Pancreas (tissue), 10 donors: ENCODE data around the gene C3orf38. TPM values are rescaled to one million over a fixed set of nuclear protein-coding genes. Genes with fewer than 3 reads are reported as not detected.

Experiments used
- ATAC-seq, 4 donors: fragments of 200-7000 bp; cut with Tn5 transposase; one replicate each; pipeline versions ENCODE4 v1.8.0 to v1.9.1; 2020; ENCODE audit warnings: mild to moderate bottlenecking in 4 of 4, moderate library complexity in 4 of 4
- DNase-seq, 6 donors: peaks; one replicate each; pipeline ENCODE4 v3.0.0-alpha.2; 2020
- FAIRE-seq: peaks from 2 replicates; lab custom pipeline; 2012; peaks lifted over from hg19 to GRCh38; lab: Jason Lieb, UNC
- H3K27ac ChIP-seq, 4 donors: fragments of 200-600 bp; sonication (generic); 1 replicate in 3 of 4; 2 replicates in 1 of 4; pipeline versions ENCODE4 v1.5.0 to v1.8.0; 2020
- H3K27me3 ChIP-seq, 4 donors: fragments of 200-600 bp; one replicate each; pipeline ENCODE4 v1.8.0; 2021
- H3K36me3 ChIP-seq, 3 donors: fragments of 200-600 bp; sonication (generic) in 1 of 3; one replicate each; pipeline versions ENCODE4 v1.5.0 to v1.8.0; 2020 to 2021
- H3K4me1 ChIP-seq, 3 donors: fragments of 200-600 bp; one replicate each; pipeline ENCODE4 v1.8.0; 2021
- H3K4me3 ChIP-seq, 4 donors: fragments of 200-600 bp; sonication (generic) in 2 of 4; one replicate each; pipeline versions ENCODE4 v1.5.0 to v1.8.0; 2020 to 2021
- H3K9me3 ChIP-seq, 4 donors: fragments of 200-600 bp; one replicate each; pipeline ENCODE4 v1.8.0; 2021
- WGBS, 2 donors: extraction: QIAGEN DNeasy Blood & Tissue Kit; methylation state at CpG; one replicate each; pipeline ENCODE4 v1.1.7; 2013; 5-methylcytosine and 5-hydroxymethylcytosine counted together
- intact Hi-C, 3 donors: fragments of 100-400 bp; cut with DNase I; formaldehyde crosslinking; loops; one replicate each; pipeline versions ENCODE4 v1.11.1 to v1.14.2; 2022
- polyA plus RNA-seq, 2 donors: library from polyadenylated mRNA; stranded (reverse); fragments of 200-250 nt; gene quantifications; one replicate each; pipeline ENCODE4 v1.2.3, GENCODE V29; 2013
- total RNA-seq, 6 donors: library from RNA; stranded (reverse); fragmentation: NEBNext Ultra II Directional in 4 of 6; extraction: Animal tissue kit (Norgen Biotek cat#: 25700) in 4 of 6; gene quantifications; one replicate each; pipeline versions ENCODE4 v1.2.1 to v1.2.4, GENCODE V29; 2021 to 2023
- TF ChIP-seq, protein P1 (sequence below), 4 donors: fragments of 200-600 bp; sonication (generic) in 3 of 4; IDR thresholded peaks; one replicate each; pipeline versions ENCODE4 v1.5.0 to v1.8.0; 2021; ENCODE audit warnings: antibody characterized with exemption in 4 of 4
- donor health status: healthy with polysubstance abuse.
- donor health status: DM: no; HTN: no; CAD: no; lungs with moderate emphysema.
- donor health status: DM: no; HTN: no; CAD: no.
- donor health status: control.
- donor health status: control.
- donor health status: Bipolar disorder and iron deficiency.
- donor health status: DM: yes; HTN: yes; CAD: no.
- donor health status: DM: no; HTN: no; CAD: no.
- donor health status: DM: no; HTN: no; CAD: no.
- donor health status: DM: yes; HTN: yes; CAD: no.

Gene C3orf38
- total and polyA plus RNA-seq, 8 donors: 2.7 to 11.6 (median 6.9) TPM

DNA sequence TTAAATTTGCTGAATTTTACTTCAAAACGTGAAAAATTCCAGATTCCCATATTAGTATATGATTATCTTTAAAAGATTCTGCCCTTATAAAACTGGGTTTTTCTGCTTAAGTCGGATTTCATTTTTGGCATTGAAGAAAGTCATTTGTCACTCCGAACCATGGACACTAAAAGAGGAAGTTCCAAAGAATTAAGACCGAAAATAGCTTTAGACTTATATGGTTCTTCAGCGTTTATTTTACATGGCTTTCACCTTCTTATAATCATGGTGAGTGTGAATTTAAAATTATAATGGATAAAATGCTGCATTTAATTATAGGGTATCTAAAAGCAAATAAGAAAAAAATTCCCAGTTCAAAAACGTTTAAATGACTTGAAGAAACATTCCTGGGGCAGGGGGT, 1.0 kb downstream of the C3orf38 start:
- Histone ChIP-seq H3K27me3 (no peaks in the 10 kb centered on the region), H3K9me3 (no peaks in the 10 kb centered on the region), H3K27ac (peak overlapping the region in 2 of 4 donors; percentile 97), H3K4me1 (peaks cover 3 to 17% (median 10%) of the 10 kb centered on the region in 3 donors), H3K36me3 (peaks cover 0 to 22% (median 5%) of the 10 kb centered on the region in 3 donors), H3K4me3 (peak overlapping the region; percentile 70 to 83 (median 74))
- DNase-seq (no peak), ATAC-seq (no peak), FAIRE-seq (no peak)
- intact Hi-C loops: no loop called here
- TF ChIP-seq, protein P1, sequence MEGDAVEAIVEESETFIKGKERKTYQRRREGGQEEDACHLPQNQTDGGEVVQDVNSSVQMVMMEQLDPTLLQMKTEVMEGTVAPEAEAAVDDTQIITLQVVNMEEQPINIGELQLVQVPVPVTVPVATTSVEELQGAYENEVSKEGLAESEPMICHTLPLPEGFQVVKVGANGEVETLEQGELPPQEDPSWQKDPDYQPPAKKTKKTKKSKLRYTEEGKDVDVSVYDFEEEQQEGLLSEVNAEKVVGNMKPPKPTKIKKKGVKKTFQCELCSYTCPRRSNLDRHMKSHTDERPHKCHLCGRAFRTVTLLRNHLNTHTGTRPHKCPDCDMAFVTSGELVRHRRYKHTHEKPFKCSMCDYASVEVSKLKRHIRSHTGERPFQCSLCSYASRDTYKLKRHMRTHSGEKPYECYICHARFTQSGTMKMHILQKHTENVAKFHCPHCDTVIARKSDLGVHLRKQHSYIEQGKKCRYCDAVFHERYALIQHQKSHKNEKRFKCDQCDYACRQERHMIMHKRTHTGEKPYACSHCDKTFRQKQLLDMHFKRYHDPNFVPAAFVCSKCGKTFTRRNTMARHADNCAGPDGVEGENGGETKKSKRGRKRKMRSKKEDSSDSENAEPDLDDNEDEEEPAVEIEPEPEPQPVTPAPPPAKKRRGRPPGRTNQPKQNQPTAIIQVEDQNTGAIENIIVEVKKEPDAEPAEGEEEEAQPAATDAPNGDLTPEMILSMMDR (IDR thresholded peaks at IDR 0.05): no peak
- WGBS, 2 donors: 2 to 3% methylated on average over 6 of the region's 6 CpGs

DNA sequence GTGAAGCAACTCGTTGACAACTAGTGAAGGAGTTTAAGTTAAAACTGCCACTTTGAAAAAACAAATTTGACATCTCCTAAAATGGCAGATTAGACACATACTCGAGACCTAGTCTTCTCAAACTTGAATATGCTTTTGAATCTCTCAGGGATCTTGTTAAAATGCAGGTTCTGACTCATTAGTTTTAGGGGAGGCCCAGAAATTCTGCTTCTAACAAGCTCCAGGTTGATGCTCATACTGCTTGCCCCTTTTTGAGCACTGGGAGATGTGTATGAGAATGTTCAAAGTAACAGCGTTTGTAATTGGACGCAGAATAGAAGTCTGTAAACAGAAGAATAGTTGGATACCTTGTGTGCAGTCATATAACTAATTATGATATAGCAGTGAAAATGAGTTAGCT, 1.6 kb downstream of the C3orf38 start:
- DNase-seq: no peak
- peaks cover 3 to 17% (median 10%) of the 10 kb centered on the region in 3 donors for H3K4me1 ChIP-seq
- no peaks in the 10 kb centered on the region for H3K27me3 ChIP-seq
- no peak for FAIRE-seq
- H3K9me3 ChIP-seq: no peaks in the 10 kb centered on the region
- no peak for ATAC-seq
- TF ChIP-seq, protein P1 (IDR thresholded peaks at IDR 0.05): no peak
- WGBS, 2 donors: 18 to 21% methylated on average over 4 of the region's 4 CpGs
- peaks cover 0 to 28% (median 10%) of the 10 kb centered on the region in 3 donors for H3K36me3 ChIP-seq
- intact Hi-C loops: no loop called here
- peak overlapping the region in 3 of 4 donors; percentile 70 to 83 (median 70) for H3K4me3 ChIP-seq
- H3K27ac ChIP-seq: no peak overlapping the region

- no peak for DNase-seq
- no peaks in the 10 kb centered on the region for H3K9me3 ChIP-seq
- H3K36me3 ChIP-seq: peaks cover 0 to 38% (median 14%) of the 10 kb centered on the region in 3 donors
- no peak for ATAC-seq
- TF ChIP-seq, protein P1 (IDR thresholded peaks at IDR 0.05): no peak
- no peak overlapping the region for H3K4me3 ChIP-seq
- WGBS, 2 donors: 80 to 93% methylated on average over 2 of the region's 2 CpGs
- intact Hi-C loops: no loop called here
- no peaks in the 10 kb centered on the region for H3K27me3 ChIP-seq
- no peak overlapping the region for H3K27ac ChIP-seq
- H3K4me1 ChIP-seq: peaks cover 3 to 22% (median 20%) of the 10 kb centered on the region in 3 donors
- FAIRE-seq: no peak
Observed at GRCh38 chr3:88152841-88153240, 3.1 kb downstream of the C3orf38 start.

DNA sequence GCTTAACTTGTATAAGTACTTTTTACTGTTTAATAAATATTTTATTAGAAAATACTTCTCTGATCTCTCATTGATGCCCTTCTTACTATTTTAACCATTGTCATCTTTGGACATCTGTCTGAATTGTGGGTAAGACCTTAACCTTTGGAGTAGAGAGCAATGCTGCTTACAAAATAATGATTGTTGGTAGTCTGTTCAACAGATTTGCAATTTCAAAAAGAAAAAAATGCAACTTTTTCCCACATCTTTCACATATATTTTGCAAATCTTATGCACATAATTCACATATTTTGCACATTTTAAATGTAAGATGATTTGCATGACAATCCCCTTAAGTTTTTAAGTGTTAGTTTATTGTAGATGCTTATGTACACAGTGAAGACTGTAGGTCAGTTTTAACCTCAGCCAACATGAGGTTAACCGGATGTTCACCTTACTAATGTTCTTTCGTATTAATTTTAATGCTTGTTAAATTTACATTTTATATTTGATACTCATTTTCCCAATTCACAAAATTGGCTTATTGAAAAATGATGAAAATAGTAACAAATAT, 16.7 kb downstream of the C3orf38 start:
- DNase-seq (no peak), FAIRE-seq (no peak), ATAC-seq (no peak)
- Histone ChIP-seq H3K36me3 (no peaks in the 10 kb centered on the region), H3K4me3 (no peak overlapping the region), H3K27me3 (no peaks in the 10 kb centered on the region), H3K9me3 (no peaks in the 10 kb centered on the region), H3K4me1 (no peaks in the 10 kb centered on the region), H3K27ac (no peak overlapping the region)
- TF ChIP-seq, protein P1 (IDR thresholded peaks at IDR 0.05): no peak
- WGBS, 2 donors: 97 to 99% methylated on average over 2 of the region's 2 CpGs
- intact Hi-C loops: no loop called here

- TF ChIP-seq, protein P1 (IDR thresholded peaks at IDR 0.05): no peak
- DNase-seq (no peak), FAIRE-seq (no peak), ATAC-seq (no peak)
- Histone ChIP-seq H3K4me3 (no peak overlapping the region), H3K27ac (no peak overlapping the region), H3K27me3 (no peaks in the 10 kb centered on the region), H3K4me1 (no peaks in the 10 kb centered on the region), H3K9me3 (no peaks in the 10 kb centered on the region), H3K36me3 (no peaks in the 10 kb centered on the region)
- intact Hi-C loops: no loop called here
- WGBS, 2 donors: 96 to 97% methylated on average over 6 of the region's 6 CpGs
Observed at GRCh38 chr3:88167173-88167572, 17.4 kb downstream of the C3orf38 start.
